Frontal cortex (tissue), 4 donors: ENCODE results near the gene TPRG1. TPM values are rescaled to one million over a fixed set of nuclear protein-coding genes. Genes with fewer than 3 reads are reported as not detected.

Experiments used
- DNase-seq, 2 donors: peaks; one replicate each; pipeline ENCODE4 v3.0.0; 2012; ENCODE audit warnings: low spot score in 2 of 2
- FAIRE-seq: peaks from 2 replicates; lab custom pipeline; 2012; peaks lifted over from hg19 to GRCh38; lab: Jason Lieb, UNC
- total RNA-seq: library from RNA; depleted of rRNA; stranded (reverse); fragments of >200 nt; gene quantifications from one replicate; pipeline ENCODE4 v1.2.3, GENCODE V29; 2014
- donor health status: control.
- donor health status: control.
- donor health status: control.

The TPRG1 gene
- total RNA-seq, 1 donor from 2014 or later, result 1.2 TPM

GRCh38 chr3:189273736-189274135, 102.0 kb downstream of the TPRG1 start:
- no peak for FAIRE-seq

GRCh38 chr3:189275182-189275581, 103.4 kb downstream of the TPRG1 start:
- DNase-seq (no peak), FAIRE-seq (no peak)

More at GRCh38 chr3:189273736-189274135, 102.0 kb downstream of the TPRG1 start:
- no peak for DNase-seq

- FAIRE-seq (no peak), DNase-seq (no peak)
These were observed 104.1 kb downstream of the TPRG1 start for GRCh38 chr3:189275852-189276251.

- FAIRE-seq, result no peak
These were observed 104.9 kb downstream of the TPRG1 start for GRCh38 chr3:189276444-189277219.

GRCh38 chr3:189277711-189278110, 105.9 kb downstream of the TPRG1 start:
- DNase-seq (no peak), FAIRE-seq (no peak)

More at GRCh38 chr3:189276444-189277219, 104.9 kb downstream of the TPRG1 start:
- DNase-seq, result no peak

- no peak for DNase-seq
These were observed 106.5 kb downstream of the TPRG1 start for GRCh38 chr3:189278221-189278620.

GRCh38 chr3:189282189-189282588, 110.4 kb downstream of the TPRG1 start:
- DNase-seq (no peak), FAIRE-seq (no peak)

More at GRCh38 chr3:189278221-189278620, 106.5 kb downstream of the TPRG1 start:
- FAIRE-seq, result no peak

GRCh38 chr3:189282741-189283140, 111.0 kb downstream of the TPRG1 start:
- DNase-seq (no peak), FAIRE-seq (no peak)

GRCh38 chr3:189286188-189286587, 114.4 kb downstream of the TPRG1 start:
- FAIRE-seq (no peak), DNase-seq (no peak)

- DNase-seq, result no peak
- FAIRE-seq, result no peak
These were observed 115.1 kb downstream of the TPRG1 start for GRCh38 chr3:189286916-189287315.

- DNase-seq, result no peak
- FAIRE-seq, result no peak
These were observed 116.8 kb downstream of the TPRG1 start for GRCh38 chr3:189288348-189289235.

- DNase-seq, result no peak
- no peak for FAIRE-seq
These were observed 117.5 kb downstream of the TPRG1 start for GRCh38 chr3:189289251-189289650.

- no peak for DNase-seq
- no peak for FAIRE-seq
These were observed 121.1 kb downstream of the TPRG1 start for GRCh38 chr3:189292667-189293484.

GRCh38 chr3:189294649-189295048, 122.9 kb downstream of the TPRG1 start:
- no peak for FAIRE-seq
- no peak for DNase-seq

- no peak for FAIRE-seq
- DNase-seq, result no peak
These were observed 123.3 kb downstream of the TPRG1 start for GRCh38 chr3:189295089-189295488.

- DNase-seq (no peak), FAIRE-seq (no peak)
These were observed 126.2 kb downstream of the TPRG1 start for GRCh38 chr3:189297932-189298331.

GRCh38 chr3:189298469-189299375, 127.0 kb downstream of the TPRG1 start:
- no peak for FAIRE-seq
- DNase-seq, result no peak

- FAIRE-seq (no peak), DNase-seq (no peak)
These were observed 128.6 kb downstream of the TPRG1 start for GRCh38 chr3:189300345-189300744.

- no peak for DNase-seq
- FAIRE-seq, result no peak
These were observed 129.7 kb downstream of the TPRG1 start for GRCh38 chr3:189301479-189301878.
